RKO (cell line): ENCODE measurements around the gene BACE1.
"Not testable (repeated sequence)": the region's sequence is repeated elsewhere in the genome, so short reads cannot be mapped to it uniquely, and the experiment has no call there.

Experiments used
- DNase-seq: peaks from one replicate; pipeline ENCODE4 v3.0.0-alpha.2; 2016; ENCODE audit warnings: low spot score

The BACE1 gene

DNA sequence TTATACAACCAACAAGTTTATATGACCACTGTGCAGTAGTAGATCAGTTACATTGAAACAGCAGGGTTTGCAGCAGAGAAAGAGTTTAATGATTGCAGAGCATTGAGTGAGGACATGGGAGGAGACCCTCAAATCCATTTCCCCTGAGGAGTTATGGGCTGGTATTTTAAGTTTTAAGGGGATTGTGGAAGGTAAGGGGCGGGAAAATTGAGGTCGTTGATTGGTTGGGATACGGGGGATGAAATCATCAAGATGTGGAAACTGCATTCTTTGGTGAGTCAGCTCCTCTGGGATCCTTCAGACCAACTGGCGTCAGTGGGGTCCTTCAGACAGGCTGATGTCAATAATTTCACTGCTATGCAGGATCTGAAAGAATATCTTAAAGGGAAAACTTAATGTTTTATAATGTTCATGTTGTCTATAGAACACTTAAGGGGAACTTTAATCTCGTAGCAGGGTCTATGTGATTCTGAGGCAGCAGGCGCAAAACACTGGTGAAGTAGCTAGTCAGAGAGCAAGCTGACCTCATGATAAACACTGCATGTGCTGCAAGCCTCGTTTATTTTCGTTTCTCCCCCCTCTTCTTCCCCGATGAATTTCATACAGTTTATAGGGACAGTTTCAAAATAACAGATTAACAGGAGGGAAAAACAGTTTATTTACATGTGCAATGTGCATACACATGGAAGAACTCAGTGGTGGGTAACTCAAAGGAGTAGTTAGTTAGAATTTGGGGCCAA is 42.3 kb downstream of the BACE1 start:
- peak; percentile 23 for DNase-seq

DNA sequence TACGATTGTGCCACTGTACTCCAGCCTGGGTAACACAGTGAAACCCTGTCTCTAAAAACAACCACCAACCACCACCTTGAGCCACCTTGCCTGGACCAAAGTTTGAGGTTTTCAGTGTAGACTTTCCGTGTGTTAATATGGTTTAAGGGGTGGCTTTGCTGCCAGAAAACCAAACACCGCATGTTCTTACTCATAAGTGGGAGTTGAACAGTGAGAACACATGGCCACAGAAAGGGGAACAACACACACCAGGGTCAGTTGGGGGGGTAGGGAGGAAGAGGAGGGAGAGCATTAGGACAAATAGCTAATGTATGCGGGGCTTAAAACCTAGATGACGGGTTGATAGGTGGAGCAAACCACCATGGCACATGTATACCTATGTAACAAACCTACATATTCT is 43.9 kb downstream of the BACE1 start:
- DNase-seq = not testable (repeated sequence)

DNA sequence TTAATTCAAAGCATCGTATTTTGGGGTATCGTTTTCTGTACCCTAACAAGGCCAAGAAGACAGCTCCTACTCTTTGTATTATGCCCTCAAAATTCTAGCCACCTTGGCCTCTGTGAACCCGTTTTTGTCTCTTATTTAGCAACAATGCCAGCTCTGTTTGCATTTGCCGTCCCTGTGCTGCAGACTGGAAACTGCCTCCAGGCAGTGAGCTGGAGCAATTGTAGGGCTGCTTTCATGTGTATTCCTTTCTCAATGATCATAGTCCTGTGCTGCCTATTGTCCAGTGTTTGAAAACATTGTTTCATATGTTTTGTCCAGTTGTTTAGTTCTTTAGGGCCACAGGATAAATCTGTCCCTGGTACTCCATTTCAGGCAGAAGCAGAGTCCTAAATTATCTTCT is 44.8 kb downstream of the BACE1 start:
- DNase-seq = no peak

DNA sequence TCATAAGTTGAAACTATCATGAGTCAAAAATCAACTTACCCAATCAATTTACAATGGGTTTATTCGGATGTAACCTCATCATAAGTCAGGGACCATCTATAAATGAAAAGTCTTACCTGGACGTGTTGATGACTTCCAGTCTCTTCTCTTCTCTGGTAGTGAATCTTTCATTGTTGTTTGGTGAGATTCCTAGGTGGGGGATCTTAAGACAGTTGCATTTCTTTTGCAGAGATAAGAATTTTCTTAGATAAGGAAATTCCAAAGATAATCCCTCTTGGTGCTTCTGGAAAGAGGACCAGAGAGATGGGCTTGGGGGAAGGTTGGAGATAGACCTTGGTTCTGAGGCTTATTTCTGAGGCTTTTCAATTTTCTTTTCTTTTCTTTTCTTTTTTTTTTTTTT is 46.2 kb downstream of the BACE1 start:
- no peak for DNase-seq

DNA sequence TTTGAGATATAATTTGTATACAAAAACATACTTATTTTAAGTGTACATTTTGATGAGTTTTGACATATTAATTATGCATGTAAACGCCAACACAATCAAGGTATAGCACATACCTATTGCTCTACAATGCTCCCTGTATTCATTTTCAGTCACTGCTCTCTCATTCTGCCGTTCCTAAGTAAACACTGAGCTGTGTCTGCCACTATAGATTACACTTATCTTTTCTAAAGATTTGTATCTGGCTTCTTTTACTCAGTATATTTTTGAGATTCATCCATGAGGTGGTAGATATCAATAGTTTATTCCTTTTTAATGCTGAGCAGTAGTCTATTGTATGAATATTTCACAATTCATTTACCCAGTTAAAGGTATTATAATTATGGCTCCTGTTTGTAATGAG is 50.3 kb downstream of the BACE1 start:
- DNase-seq = no peak

DNA sequence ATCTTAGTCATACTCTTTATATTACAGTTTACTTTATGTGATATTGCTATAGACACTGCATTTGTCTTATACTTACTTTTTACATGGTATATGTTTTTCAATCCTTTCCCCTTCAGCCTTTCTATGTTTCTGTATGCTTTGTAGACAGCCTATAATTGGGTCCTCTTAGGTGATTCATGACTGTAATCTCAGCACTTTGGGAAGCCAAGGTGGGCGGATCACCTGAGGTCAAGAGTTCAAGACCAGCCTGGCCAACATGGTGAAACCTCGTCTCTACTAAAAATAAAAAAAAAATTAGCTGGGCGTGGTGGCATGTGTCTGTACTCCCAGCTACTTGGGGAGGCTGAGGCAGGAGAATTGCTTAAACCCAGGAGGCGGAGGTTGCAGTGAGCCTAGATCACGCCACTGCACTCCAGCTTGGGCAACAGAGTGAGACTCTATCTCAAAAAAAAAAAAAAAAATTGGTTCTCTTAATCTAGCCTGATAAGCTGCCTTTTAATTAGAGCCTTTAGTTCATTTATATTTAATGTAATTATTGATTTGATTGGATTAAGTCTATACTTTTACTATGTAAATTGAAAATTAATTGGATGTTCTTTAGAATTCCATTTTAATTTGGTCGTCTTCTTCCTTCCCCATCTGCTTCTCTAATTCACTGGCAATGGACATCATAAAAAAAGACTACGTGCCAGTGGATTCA is 51.3 kb downstream of the BACE1 start:
- not testable (repeated sequence) for DNase-seq

DNA sequence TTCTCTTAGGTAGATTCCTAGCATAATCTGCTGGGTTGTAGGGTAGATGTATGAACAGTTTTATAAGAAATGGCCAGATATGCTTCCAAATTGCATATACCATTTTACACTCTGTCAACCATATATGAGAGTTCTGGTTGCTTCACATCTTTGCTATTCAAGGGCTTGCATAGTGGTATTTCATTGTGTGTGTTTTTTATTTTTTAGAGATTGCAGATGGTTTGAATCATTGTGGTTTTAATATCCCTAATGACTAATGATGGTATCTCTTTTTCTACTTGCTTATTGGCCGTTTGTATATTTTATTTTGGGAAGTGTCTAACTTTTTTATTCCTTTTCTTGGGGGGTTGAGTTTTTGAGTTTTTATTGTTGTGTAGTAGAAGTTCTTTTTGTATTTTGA is 56.6 kb downstream of the BACE1 start:
- DNase-seq = no peak

DNA sequence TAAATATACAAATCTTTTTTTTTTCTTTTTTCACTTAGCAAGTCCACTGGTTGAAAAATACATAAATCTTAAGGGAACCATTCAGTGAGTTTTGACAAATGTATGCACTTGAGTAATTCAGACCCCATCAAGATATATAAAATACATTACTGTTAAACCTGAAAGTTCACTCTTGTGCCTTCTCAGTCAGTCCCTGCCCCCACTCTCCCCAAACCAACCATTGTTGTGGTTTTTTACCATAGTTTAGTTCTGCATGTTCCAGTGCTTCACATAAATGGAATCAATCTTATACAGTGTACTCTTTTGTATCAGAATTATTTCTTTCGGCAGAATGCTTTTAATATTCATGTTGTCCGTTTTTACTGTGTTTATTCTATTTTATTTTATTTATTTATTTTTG is 57.5 kb downstream of the BACE1 start:
- DNase-seq = no peak

DNA sequence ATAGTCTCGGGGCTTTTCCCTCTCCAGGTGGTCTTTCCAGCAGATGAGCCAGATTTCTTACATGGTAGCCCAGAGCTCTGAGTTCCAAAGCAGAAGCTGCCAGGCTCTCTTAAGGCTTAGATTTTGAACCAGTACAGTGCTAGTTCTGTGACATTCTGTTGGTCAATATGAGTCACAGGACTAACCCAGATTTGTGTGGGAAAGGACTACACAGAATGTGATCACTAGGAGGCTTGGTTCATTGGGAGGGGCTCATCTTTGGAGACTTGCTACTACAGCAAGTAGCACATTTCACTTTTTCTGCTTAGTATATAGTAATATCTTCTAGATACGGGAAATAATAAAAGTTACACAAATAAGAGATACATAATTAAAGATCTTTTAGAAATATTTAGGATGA is 59.5 kb downstream of the BACE1 start:
- DNase-seq = peak; percentile 31

DNA sequence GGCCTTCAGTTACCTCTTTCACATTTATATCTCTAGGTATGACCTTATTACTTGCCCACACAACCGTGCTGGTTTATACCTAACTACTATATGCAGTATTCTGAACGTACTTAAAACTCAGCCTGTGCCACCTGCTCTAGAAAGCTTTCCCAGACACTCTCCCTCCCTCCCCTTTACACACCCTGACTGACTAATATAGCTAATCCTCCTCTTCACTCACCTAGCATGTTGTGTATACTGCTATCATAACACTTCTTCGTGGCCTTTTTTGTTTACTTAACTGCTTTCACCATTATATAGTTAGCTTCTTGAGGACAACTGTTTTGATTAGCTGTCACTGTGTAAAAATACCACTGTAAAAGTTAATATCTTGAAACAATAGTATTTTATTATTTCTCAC is 60.1 kb downstream of the BACE1 start:
- no peak for DNase-seq

DNA sequence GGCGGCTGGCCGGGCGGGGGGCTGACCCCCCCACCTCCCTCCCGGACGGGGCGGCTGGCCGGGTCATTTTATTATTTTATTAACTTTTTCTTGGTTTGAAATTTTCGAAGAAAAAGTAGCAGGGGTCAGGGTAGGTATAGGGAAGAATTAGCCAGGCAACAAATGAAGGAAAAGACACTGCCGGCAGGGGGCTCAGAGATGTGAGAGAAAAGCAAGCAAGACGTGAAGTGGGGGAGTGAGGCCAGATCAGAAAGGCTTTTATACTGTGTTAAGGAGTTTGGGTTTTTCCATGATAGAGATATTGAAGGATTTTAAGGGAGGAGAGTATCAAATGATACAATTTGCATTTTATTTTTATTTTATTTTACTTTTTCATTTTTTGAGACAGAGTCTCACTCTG is 64.5 kb downstream of the BACE1 start:
- DNase-seq = no peak

DNA sequence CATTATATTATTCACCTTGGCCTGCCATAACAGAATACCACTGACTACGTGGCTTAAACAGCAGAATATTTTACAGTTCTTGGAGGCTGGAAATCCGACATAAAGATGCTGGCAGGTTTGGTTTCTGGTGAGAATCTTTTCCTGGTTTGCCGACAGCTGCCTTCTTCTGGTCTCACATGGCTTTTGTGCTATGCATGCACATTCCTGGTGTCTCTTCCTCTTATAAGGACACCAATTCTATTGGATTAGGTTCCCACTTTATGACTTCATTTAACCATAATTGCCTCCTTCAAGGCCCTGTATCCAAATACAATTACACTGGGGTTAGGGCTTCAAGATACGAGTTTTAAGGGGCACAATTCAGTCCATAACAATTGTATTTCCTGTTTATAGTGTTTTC is 66.5 kb downstream of the BACE1 start:
- DNase-seq = no peak

DNA sequence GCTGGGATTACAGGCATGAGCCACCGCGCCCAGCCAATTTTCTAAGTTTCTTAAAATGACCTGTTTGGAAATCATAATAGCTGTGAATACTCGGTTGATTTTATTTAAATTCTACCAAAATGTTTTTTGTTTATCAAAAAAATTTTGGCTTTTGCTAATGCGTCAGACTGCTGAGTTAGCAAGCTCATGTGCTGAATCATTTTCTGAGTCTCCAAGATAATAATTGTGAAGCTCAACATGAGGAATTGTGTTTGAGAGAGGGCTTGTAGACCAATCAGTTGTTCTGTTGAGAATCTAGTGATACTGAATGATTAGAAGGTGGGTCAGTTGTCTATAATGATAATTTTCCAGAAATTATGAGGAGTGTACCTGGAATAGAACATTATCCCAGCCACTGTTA is 67.7 kb downstream of the BACE1 start:
- no peak for DNase-seq

DNA sequence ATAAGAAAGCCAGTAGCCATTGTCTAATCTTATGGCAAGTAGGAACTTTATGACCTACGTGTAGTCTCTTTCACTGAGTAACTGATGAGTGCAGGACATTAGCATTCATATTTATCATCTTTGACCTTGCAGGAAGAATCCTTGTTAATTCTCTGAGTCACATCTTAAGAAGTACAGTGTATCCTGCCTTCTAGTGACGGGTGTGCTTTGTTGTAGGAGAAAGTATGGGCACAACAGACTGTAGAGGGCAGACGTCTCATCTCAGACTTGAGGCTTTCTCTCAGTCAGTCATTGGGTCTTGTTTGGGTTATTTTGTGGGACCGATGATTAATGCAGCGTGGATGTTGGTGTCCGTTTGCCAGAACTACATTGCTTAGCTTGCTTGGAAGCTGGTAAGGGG is 76.8 kb downstream of the BACE1 start:
- peak; percentile 94 for DNase-seq

DNA sequence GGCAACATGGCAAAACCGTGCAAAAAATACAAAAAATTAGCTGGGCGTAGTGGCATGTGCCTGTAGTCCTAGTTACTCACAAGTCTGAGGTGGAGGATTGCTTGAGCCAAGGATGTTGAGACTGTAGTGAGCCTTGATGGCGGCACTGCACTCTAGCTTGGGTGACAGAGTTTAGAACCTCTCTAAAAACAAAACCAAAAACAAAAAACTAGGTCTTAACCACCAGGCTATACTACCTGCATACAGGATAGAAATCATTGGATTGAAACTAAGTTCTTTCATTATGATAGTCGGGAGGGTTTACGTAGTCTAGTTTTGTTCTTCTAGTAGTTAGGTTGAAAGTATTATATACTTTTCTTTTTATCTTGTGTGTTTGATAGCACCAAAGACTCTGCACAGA is 77.8 kb downstream of the BACE1 start:
- DNase-seq = no peak
